Lung (tissue), 12 donors: ENCODE results near the gene SESTD1. TPM values are rescaled to one million over a fixed set of nuclear protein-coding genes. Genes with fewer than 3 reads are reported as not detected.

Experiments used
- ATAC-seq: fragments of 200-7000 bp; cut with Tn5 transposase; one replicate; pipeline ENCODE4 v1.9.1; 2020; ENCODE audit warnings: moderate number of reproducible peaks; ENCODE audit not compliant: insufficient read depth, low FRiP score
- DNase-seq, 3 donors: peaks; one replicate each; pipeline ENCODE4 v3.0.0-alpha.2; 2013 to 2017
- H3K27ac ChIP-seq, 2 donors: one replicate each; pipeline ENCODE4 v1.5.1; 2013; ENCODE audit warnings: mild to moderate bottlenecking in 2 of 2, moderate library complexity in 2 of 2, control low read depth in 1 of 2, inconsistent platforms in 1 of 2, low read depth in 1 of 2, low read length in 1 of 2
- H3K27me3 ChIP-seq, 3 donors: one replicate each; pipeline ENCODE4 v1.5.1; 2013; ENCODE audit warnings: low read length in 2 of 3; ENCODE audit not compliant: control insufficient read depth in 3 of 3, insufficient read depth in 3 of 3
- H3K36me3 ChIP-seq, 4 donors: one replicate each; pipeline ENCODE4 v1.5.1; 2013; ENCODE audit warnings: low read length in 4 of 4, mild to moderate bottlenecking in 1 of 4, moderate library complexity in 1 of 4; ENCODE audit not compliant: control insufficient read depth in 4 of 4, insufficient read depth in 4 of 4
- H3K4me1 ChIP-seq, 5 donors: one replicate each; pipeline ENCODE4 v1.5.1; 2013; ENCODE audit warnings: low read length in 5 of 5, mild to moderate bottlenecking in 2 of 5, moderate library complexity in 1 of 5; ENCODE audit not compliant: control insufficient read depth in 5 of 5, insufficient read depth in 5 of 5
- H3K4me3 ChIP-seq: one replicate; pipeline ENCODE4 v1.5.1; 2013; ENCODE audit warnings: mild to moderate bottlenecking, control low read depth, moderate library complexity
- H3K9ac ChIP-seq, 2 donors: one replicate each; pipeline ENCODE4 v1.5.1; 2013; ENCODE audit warnings: low read length in 2 of 2, control low read depth in 1 of 2; ENCODE audit not compliant: insufficient read depth in 1 of 2
- H3K9me3 ChIP-seq, 4 donors: one replicate each; pipeline ENCODE4 v1.5.1; 2013; ENCODE audit warnings: low read length in 3 of 4, mild to moderate bottlenecking in 1 of 4, moderate library complexity in 1 of 4; ENCODE audit not compliant: control insufficient read depth in 4 of 4, insufficient read depth in 3 of 4
- WGBS, 2 donors: extraction: QIAGEN DNeasy Blood & Tissue Kit; methylation state at CpG; one replicate each; pipeline ENCODE4 v1.1.7; 2013; 5-methylcytosine and 5-hydroxymethylcytosine counted together
- polyA plus RNA-seq, 2 donors: library from polyadenylated mRNA; stranded (reverse); fragments of 200-250 nt; gene quantifications; one replicate each; pipeline ENCODE4 v1.2.1, GENCODE V29; 2013
- total RNA-seq, 2 donors: library from RNA; depleted of rRNA in 1 of 2; stranded (reverse); fragments of >200 nt in 1 of 2; gene quantifications; one replicate each; pipeline ENCODE4 v1.2.1, GENCODE V29; 2014 to 2021
- TF ChIP-seq, protein P1 (sequence below): IDR thresholded peaks from 2 replicates; pipeline ENCODE4 v1.5.1; 2012; ENCODE audit warnings: mild to moderate bottlenecking; ENCODE audit errors: control extremely low read depth, extremely low read depth
- donor health status: control.
- donor health status: control.
- donor health status: Bipolar disorder and iron deficiency.
- donor health status: healthy.
- donor health status: DM: yes; HTN: yes; CAD: no.

SESTD1 gene
- total and polyA plus RNA-seq, 4 donors: 11.2 to 96.4 (median 49.3) TPM

- Histone ChIP-seq H3K27me3 (no peaks in the 10 kb centered on the region), H3K4me1 (no peaks in the 10 kb centered on the region), H3K4me3 (no peak overlapping the region), H3K9me3 (no peaks in the 10 kb centered on the region), H3K36me3 (no peaks in the 10 kb centered on the region), H3K9ac (no peak overlapping the region), H3K27ac (no peak overlapping the region)
- TF ChIP-seq, protein P1, sequence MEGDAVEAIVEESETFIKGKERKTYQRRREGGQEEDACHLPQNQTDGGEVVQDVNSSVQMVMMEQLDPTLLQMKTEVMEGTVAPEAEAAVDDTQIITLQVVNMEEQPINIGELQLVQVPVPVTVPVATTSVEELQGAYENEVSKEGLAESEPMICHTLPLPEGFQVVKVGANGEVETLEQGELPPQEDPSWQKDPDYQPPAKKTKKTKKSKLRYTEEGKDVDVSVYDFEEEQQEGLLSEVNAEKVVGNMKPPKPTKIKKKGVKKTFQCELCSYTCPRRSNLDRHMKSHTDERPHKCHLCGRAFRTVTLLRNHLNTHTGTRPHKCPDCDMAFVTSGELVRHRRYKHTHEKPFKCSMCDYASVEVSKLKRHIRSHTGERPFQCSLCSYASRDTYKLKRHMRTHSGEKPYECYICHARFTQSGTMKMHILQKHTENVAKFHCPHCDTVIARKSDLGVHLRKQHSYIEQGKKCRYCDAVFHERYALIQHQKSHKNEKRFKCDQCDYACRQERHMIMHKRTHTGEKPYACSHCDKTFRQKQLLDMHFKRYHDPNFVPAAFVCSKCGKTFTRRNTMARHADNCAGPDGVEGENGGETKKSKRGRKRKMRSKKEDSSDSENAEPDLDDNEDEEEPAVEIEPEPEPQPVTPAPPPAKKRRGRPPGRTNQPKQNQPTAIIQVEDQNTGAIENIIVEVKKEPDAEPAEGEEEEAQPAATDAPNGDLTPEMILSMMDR: no peak
- WGBS, 2 donors: 82 to 86% methylated on average over 2 of the region's 2 CpGs
- ATAC-seq (no peak), DNase-seq (no peak)
Measured at GRCh38 chr2:179297927-179298326, 33.3 kb upstream of the SESTD1 start.

DNA sequence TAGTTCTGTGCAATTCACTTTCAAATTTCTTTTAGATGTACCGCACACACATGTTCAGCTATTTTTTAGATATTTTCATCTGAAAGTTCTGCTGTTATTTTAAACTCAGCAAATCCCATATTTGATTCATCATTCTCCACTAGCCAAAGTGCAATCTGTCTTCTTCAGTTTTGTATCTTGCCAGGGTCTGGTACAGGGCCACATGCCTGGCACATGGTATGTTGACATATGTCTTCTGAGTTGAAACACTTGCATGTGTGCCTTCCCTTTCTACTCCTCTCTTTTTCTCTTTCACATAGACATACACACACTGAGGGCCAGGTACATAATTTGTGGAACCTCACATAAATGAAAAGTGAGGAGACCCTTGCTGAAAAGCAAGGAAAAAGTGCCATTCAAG is 25.7 kb upstream of the SESTD1 start:
- no peak overlapping the region for H3K4me3 ChIP-seq
- H3K9me3 ChIP-seq: no peaks in the 10 kb centered on the region
- H3K9ac ChIP-seq: no peak overlapping the region
- H3K36me3 ChIP-seq: no peaks in the 10 kb centered on the region
- DNase-seq (no peak), ATAC-seq (no peak)
- 98 to 100% methylated on average over 1 of the region's 1 CpG for WGBS, 2 donors
- no peaks in the 10 kb centered on the region for H3K27me3 ChIP-seq
- TF ChIP-seq, protein P1: no peak
- no peak overlapping the region for H3K27ac ChIP-seq
- H3K4me1 ChIP-seq: no peaks in the 10 kb centered on the region

DNA sequence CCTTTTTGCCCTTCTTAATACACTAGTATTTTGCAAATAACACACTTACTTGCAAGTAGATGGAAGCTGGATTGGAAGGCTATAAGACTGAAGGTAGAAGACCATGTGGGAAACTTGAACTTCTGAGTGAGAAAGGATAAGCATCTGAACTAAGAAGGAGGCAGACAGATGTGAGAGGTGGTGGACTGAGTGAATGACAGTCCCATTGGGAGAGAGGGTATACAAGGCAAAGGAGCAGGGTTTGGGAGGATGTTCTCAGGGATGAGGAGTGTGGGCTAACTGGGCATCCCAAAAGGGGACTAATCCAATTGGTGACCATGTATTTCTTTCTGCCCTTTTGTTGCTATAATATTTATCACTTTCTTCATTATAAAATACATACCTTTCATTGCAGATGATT is 20.4 kb upstream of the SESTD1 start:
- ATAC-seq (no peak), DNase-seq (no peak)
- H3K27ac ChIP-seq: no peak overlapping the region
- TF ChIP-seq, protein P1: no peak
- H3K36me3 ChIP-seq: no peaks in the 10 kb centered on the region
- H3K4me1 ChIP-seq: no peaks in the 10 kb centered on the region
- H3K4me3 ChIP-seq: no peak overlapping the region
- no peaks in the 10 kb centered on the region for H3K27me3 ChIP-seq
- H3K9ac ChIP-seq: no peak overlapping the region
- no peaks in the 10 kb centered on the region for H3K9me3 ChIP-seq
